ENCODE results near the gene DDX10. TPM values are rescaled to one million over a fixed set of nuclear protein-coding genes. Genes with fewer than 3 reads are reported as not detected.
"Not testable (repeated sequence)": the region's sequence is repeated elsewhere in the genome, so short reads cannot be mapped to it uniquely, and the experiment has no call there.

DDX10 gene
- total RNA-seq, 2 experiments from 2014 or later, result 36.6 to 43.0 TPM

GRCh38 chr11:108635106-108635505 is 29.8 kb upstream of the DDX10 start:
- Mint-ChIP-seq H3K9me3 (no peaks in the 10 kb centered on the region), H3K36me3 (ENCODE audit: low read depth) (no peaks in the 10 kb centered on the region), H3K4me3 (no peak overlapping the region), H3K27ac (no peak overlapping the region), H3K27me3 (ENCODE audit: low read depth) (peaks cover 11% of the 10 kb centered on the region), H3K4me1 (ENCODE audit: low read depth) (peaks cover 3% of the 10 kb centered on the region)
- intact Hi-C loops (cut with micrococcal nuclease), result no loop called here
- CTCF ChIA-PET, result interaction anchor here (2.7 kb wide), 1 partner anchor 11 kb away, joined by 9 read pairs; no protein-coding TSS in a partner anchor
- no peak for DNase-seq

DNA sequence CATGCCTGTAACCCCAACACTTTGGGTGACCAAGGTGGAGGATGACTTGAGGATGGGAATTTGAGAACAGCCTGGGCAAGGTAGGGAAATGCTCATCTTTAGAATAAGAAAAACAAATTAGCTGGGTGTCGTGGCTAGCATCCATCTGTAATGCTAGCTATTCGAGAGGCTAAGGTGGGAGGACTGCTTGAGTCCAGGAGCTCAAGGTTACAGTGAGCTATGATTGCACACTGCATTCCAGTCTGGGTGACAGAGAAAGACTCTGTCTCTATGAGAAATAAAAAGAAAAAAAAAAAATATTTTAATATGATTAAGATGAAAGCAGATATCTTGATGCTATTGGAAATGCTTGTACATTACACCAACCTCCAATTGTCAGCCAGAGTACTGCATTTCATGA is 28.6 kb upstream of the DDX10 start:
- CTCF ChIA-PET, result interaction anchor here (0.5 to 2.7 kb wide), 2 partner anchors 10 to 286 kb away, joined by 4 to 9 read pairs; no protein-coding TSS in a partner anchor
- H3K9me3 Mint-ChIP-seq, result no peaks in the 10 kb centered on the region
- no peak for DNase-seq
- intact Hi-C loops (cut with micrococcal nuclease), result no loop called here
- peaks cover 3% of the 10 kb centered on the region for H3K4me1 Mint-ChIP-seq (ENCODE audit: low read depth)
- no peak overlapping the region for H3K4me3 Mint-ChIP-seq
- peaks cover 11% of the 10 kb centered on the region for H3K27me3 Mint-ChIP-seq (ENCODE audit: low read depth)
- no peak overlapping the region for H3K27ac Mint-ChIP-seq
- no peaks in the 10 kb centered on the region for H3K36me3 Mint-ChIP-seq (ENCODE audit: low read depth)

DNA sequence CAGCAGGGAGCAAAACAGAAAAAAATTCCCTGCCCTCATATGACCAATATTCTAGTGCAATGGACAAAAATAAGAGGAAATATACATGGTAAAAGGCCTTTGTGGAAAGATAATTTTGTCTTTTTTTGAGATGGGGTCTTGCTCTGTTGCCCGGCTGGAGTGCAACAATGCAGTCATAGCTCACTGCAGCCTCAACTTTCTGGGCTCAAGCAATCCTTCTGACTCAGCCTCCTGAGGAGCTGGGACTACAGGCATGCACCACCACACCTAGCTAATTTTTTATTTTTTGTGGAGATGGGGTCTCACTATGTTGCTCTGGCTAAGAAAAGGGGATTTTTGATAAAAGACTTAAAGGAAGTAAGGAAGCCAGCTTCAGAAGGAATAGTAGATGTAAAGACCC is 25.7 kb upstream of the DDX10 start:
- Mint-ChIP-seq H3K9me3 (no peaks in the 10 kb centered on the region), H3K36me3 (ENCODE audit: low read depth) (no peaks in the 10 kb centered on the region), H3K4me1 (ENCODE audit: low read depth) (peaks cover 3% of the 10 kb centered on the region), H3K27ac (no peak overlapping the region), H3K4me3 (no peak overlapping the region), H3K27me3 (ENCODE audit: low read depth) (peaks cover 8% of the 10 kb centered on the region)
- intact Hi-C loops (cut with micrococcal nuclease), result no loop called here
- DNase-seq, result no peak
- CTCF ChIA-PET, result interaction anchor here (1.1 to 1.6 kb wide), 3 partner anchors 9 to 202 kb away, joined by 3 to 6 read pairs (median 4); no protein-coding TSS in a partner anchor

DNA sequence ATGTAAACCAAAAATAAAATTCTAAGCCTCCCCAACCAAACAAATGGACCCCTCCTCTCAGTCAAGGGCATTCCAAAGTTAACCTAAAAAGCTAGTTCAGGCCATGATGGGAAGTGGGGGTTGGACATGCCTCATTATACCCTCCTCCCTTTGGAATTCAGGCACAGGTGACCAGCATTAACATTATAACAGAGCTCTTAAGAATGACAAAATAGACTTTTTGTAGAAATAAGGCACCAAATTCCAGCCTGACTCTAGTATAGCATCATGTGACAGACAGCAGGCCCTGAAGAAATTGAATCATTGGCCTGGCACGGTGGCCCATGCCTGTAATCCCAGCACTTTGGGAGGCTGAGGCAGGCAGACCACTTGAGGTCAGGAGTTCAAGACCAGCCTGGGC is 23.1 kb upstream of the DDX10 start:
- H3K27me3 Mint-ChIP-seq (ENCODE audit: low read depth); H3K4me3 Mint-ChIP-seq; DNase-seq; H3K36me3 Mint-ChIP-seq (ENCODE audit: low read depth); H3K27ac Mint-ChIP-seq; CTCF ChIA-PET; intact Hi-C loops (cut with micrococcal nuclease); H3K4me1 Mint-ChIP-seq (ENCODE audit: low read depth); H3K9me3 Mint-ChIP-seq: not testable (repeated sequence)

DNA sequence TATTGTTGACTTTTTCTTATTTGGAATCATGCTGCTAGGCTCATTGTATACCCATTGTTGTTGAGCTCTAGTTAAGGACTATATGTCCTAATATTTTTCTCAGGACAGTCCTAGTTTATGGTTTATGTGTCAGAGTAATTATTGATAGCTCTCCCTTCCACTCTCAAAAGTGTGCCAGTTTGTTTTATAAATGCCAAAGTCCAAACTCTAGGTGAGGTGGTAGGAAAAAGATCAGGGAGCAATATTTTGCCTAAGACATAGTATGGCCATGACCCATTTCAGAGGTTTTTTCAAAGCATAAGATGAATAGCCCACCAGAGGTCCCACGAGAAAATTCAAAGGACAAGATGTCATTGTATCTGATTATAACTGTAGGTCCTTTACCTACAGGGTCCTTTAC is 20.9 kb upstream of the DDX10 start:
- no peaks in the 10 kb centered on the region for H3K9me3 Mint-ChIP-seq
- H3K27me3 Mint-ChIP-seq (ENCODE audit: low read depth), result no peaks in the 10 kb centered on the region
- H3K4me1 Mint-ChIP-seq (ENCODE audit: low read depth), result peaks cover 3% of the 10 kb centered on the region
- no peak overlapping the region for H3K27ac Mint-ChIP-seq
- intact Hi-C loops (cut with micrococcal nuclease), result no loop called here
- H3K36me3 Mint-ChIP-seq (ENCODE audit: low read depth), result no peaks in the 10 kb centered on the region
- no peak for DNase-seq
- no peak overlapping the region for H3K4me3 Mint-ChIP-seq
- CTCF ChIA-PET, result interaction anchor here (0.8 to 0.9 kb wide), 3 partner anchors 11 to 526 kb away, joined by 3 to 4 read pairs (median 3); no protein-coding TSS in a partner anchor

DNA sequence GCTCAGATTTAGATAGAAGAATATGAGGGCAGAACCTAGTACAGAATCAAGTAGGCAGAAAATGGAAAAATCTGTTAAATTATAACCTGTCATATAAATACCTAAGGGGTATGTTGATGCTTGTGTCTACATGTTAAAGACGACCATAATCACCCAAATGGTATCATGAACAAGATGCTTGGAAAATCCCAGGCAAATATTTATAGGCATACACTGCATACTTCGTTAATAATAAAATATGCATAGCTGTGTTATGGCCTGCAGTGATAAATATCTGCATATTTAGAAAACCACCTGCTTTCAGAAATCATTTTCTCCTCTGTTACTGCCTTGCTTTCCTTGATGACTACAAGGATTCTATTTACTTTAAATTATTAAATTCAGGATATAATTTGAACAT is 18.9 kb upstream of the DDX10 start:
- no peak for DNase-seq
- CTCF ChIA-PET, result interaction anchor here (0.6 to 4.7 kb wide), 10 partner anchors 8 to 804 kb away, joined by 3 to 38 read pairs (median 4); partner anchors contain the start of gene ACAT1
- Mint-ChIP-seq H3K4me1 (ENCODE audit: low read depth) (no peaks in the 10 kb centered on the region), H3K36me3 (ENCODE audit: low read depth) (no peaks in the 10 kb centered on the region), H3K27ac (no peak overlapping the region), H3K4me3 (no peak overlapping the region), H3K9me3 (no peaks in the 10 kb centered on the region), H3K27me3 (ENCODE audit: low read depth) (no peaks in the 10 kb centered on the region)
- intact Hi-C loops (cut with micrococcal nuclease), result loop anchor here (2.0 to 5.0 kb wide), 3 partner anchors 141 to 304 kb away; no protein-coding TSS in a partner anchor

GRCh38 chr11:108647387-108647700 is 17.5 kb upstream of the DDX10 start:
- no peak for DNase-seq
- Mint-ChIP-seq H3K4me1 (ENCODE audit: low read depth) (no peaks in the 10 kb centered on the region), H3K36me3 (ENCODE audit: low read depth) (no peaks in the 10 kb centered on the region), H3K4me3 (no peak overlapping the region), H3K27me3 (ENCODE audit: low read depth) (no peaks in the 10 kb centered on the region), H3K9me3 (no peaks in the 10 kb centered on the region), H3K27ac (no peak overlapping the region)
- CTCF ChIA-PET, result interaction anchor here (0.9 to 4.7 kb wide), 11 partner anchors 8 to 638 kb away, joined by 3 to 38 read pairs (median 4); partner anchors contain the start of genes CUL5 and DDX10
- intact Hi-C loops (cut with micrococcal nuclease), result loop anchor here (2.0 to 5.0 kb wide), 3 partner anchors 143 to 305 kb away; no protein-coding TSS in a partner anchor

GRCh38 chr11:108647701-108648527 is 17.0 kb upstream of the DDX10 start:
- no peak overlapping the region for H3K27ac Mint-ChIP-seq
- H3K4me1 Mint-ChIP-seq (ENCODE audit: low read depth), result no peaks in the 10 kb centered on the region
- H3K4me3 Mint-ChIP-seq, result no peak overlapping the region
- no peaks in the 10 kb centered on the region for H3K27me3 Mint-ChIP-seq (ENCODE audit: low read depth)
- intact Hi-C loops (cut with micrococcal nuclease), result loop anchor here (1.0 to 5.0 kb wide), 11 partner anchors 55 to 649 kb away; partner anchors contain the start of genes ACAT1, CUL5, EXPH5 and NPAT
- no peaks in the 10 kb centered on the region for H3K9me3 Mint-ChIP-seq
- CTCF ChIA-PET, result interaction anchor here (0.8 to 4.7 kb wide), 13 partner anchors 8 to 639 kb away, joined by 3 to 38 read pairs (median 4); partner anchors contain the start of genes CUL5 and DDX10
- DNase-seq, result peak; percentile 86
- no peaks in the 10 kb centered on the region for H3K36me3 Mint-ChIP-seq (ENCODE audit: low read depth)

DNA sequence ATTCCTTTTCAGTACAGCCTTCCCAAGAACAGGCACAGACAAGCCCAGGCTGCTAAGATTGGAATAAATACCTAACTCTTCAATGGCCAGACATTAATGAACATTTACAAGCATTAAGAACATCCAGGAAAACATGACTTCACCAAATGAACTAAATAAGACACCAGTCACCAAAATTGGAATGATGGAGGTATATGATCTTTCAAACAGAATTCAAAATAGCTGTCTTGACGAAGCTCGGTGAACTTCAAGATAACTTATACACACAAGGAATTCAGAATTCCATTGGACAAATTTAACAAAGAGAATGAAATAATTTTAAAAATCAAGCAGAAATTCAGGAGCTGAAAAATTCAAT is 16.4 kb upstream of the DDX10 start:
- H3K27me3 Mint-ChIP-seq (ENCODE audit: low read depth), result no peaks in the 10 kb centered on the region
- no peaks in the 10 kb centered on the region for H3K9me3 Mint-ChIP-seq
- intact Hi-C loops (cut with micrococcal nuclease), result loop anchor here (1.0 to 5.0 kb wide), 9 partner anchors 56 to 649 kb away; partner anchors contain the start of genes ACAT1, CUL5, EXPH5 and NPAT
- CTCF ChIA-PET, result interaction anchor here (0.7 to 4.7 kb wide), 15 partner anchors 9 to 536 kb away, joined by 3 to 38 read pairs (median 3); partner anchors contain the start of genes ATM, DDX10 and NPAT
- no peak for DNase-seq
- no peaks in the 10 kb centered on the region for H3K36me3 Mint-ChIP-seq (ENCODE audit: low read depth)
- no peaks in the 10 kb centered on the region for H3K4me1 Mint-ChIP-seq (ENCODE audit: low read depth)
- no peak overlapping the region for H3K4me3 Mint-ChIP-seq
- H3K27ac Mint-ChIP-seq, result no peak overlapping the region

DNA sequence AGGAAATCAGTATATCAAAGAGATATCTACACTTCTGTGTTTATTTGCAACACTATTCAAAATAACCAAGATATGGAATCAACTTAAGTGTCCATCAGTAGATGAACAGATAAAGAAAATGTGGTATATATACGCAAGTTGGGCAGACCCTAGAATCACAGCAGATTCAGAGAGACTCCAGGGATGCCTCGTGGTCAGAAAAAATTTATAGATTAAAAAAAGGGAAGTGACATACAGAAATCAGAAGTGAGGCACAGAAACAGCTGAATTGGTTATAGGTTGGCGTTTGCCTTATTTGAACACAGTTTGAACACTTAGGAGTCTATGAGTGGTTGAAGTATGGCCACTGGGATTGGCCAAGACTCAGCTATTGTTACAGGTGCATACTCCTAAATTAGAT is 10.8 kb upstream of the DDX10 start:
- CTCF ChIA-PET, result interaction anchor here (0.6 to 1.3 kb wide), 3 partner anchors 48 to 525 kb away, joined by 3 read pairs; no protein-coding TSS in a partner anchor
- H3K4me3 Mint-ChIP-seq; H3K36me3 Mint-ChIP-seq (ENCODE audit: low read depth): not testable (repeated sequence)

DNA sequence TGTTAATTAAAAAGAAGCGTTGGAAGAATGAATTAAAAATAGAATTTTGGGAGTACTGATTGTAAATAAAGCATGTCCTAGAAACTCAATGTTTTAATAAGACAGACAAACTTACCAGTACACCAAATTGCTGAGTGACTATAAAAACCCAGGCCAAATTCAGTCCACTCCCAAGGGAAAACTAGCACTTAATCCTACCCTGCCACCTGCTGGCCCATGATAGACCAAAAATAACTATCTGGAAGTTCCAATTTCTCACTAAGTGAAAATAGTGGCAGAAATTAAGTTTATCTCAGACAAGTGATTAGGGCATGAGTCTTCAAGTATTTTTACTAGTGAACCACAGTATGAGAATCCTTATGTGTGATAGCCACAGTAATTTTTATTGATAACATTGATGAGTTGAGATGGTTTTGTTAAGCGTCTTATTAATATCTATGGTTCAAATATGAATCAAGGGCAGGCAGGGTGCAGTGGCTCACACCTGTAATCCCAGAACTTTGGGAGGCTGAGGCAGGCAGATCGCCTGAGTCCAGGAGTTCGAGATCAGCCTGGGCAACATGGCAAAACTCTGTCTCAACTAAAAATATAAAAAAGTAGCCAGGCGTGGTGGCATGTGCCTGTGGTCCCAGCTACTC is 9.8 kb upstream of the DDX10 start:
- H3K4me1 Mint-ChIP-seq (ENCODE audit: low read depth), result no peaks in the 10 kb centered on the region
- intact Hi-C loops (cut with micrococcal nuclease), result loop anchor here (1.0 to 2.0 kb wide), 3 partner anchors 538 to 914 kb away; no protein-coding TSS in a partner anchor
- CTCF ChIA-PET, result interaction anchor here (1.1 to 1.5 kb wide), 2 partner anchors 10 to 738 kb away, joined by 4 to 6 read pairs; partner anchors contain the start of gene DDX10
- H3K36me3 Mint-ChIP-seq (ENCODE audit: low read depth), result no peaks in the 10 kb centered on the region
- H3K27me3 Mint-ChIP-seq (ENCODE audit: low read depth), result no peaks in the 10 kb centered on the region
- peak; percentile 72 for DNase-seq
- no peaks in the 10 kb centered on the region for H3K9me3 Mint-ChIP-seq
- H3K4me3 Mint-ChIP-seq, result no peak overlapping the region
- H3K27ac Mint-ChIP-seq, result no peak overlapping the region

More for the DNA sequence above, 10.8 kb upstream of the DDX10 start:
- H3K27ac Mint-ChIP-seq; DNase-seq; H3K27me3 Mint-ChIP-seq (ENCODE audit: low read depth); H3K4me1 Mint-ChIP-seq (ENCODE audit: low read depth); H3K9me3 Mint-ChIP-seq: not testable (repeated sequence)
- intact Hi-C loops (cut with micrococcal nuclease), result loop anchor here (2.0 kb wide), 1 partner anchor 913 kb away; no protein-coding TSS in a partner anchor

GRCh38 chr11:108662700-108663099 is 2.2 kb upstream of the DDX10 start:
- intact Hi-C loops (cut with micrococcal nuclease), result loop anchor here (5.0 kb wide), 2 partner anchors 655 to 820 kb away; partner anchors contain the start of gene CUL5
- Mint-ChIP-seq H3K4me1 (ENCODE audit: low read depth) (peaks cover 26% of the 10 kb centered on the region), H3K36me3 (ENCODE audit: low read depth) (peaks cover 7% of the 10 kb centered on the region), H3K27ac (no peak overlapping the region), H3K4me3 (no peak overlapping the region), H3K9me3 (no peaks in the 10 kb centered on the region), H3K27me3 (ENCODE audit: low read depth) (no peaks in the 10 kb centered on the region)
- CTCF ChIA-PET, result no interaction called here
- DNase-seq, result no peak
